NCI-H748 treated with DMSO at 0.1 percent for 48 hours (cell line): ENCODE results near the gene BOC.

ENCODE experiments used
- DNase-seq: peaks from one replicate; lab custom pipeline; 2025; lab: John Stamatoyannopoulos, UW

Gene BOC

GRCh38 chr3:113222451-113223086, 11.2 kb downstream of the BOC start:
- no peak for DNase-seq

GRCh38 chr3:113223475-113224281, 12.3 kb downstream of the BOC start:
- no peak for DNase-seq

GRCh38 chr3:113225286-113225685, 13.9 kb downstream of the BOC start:
- no peak for DNase-seq

GRCh38 chr3:113226491-113226890, 15.1 kb downstream of the BOC start:
- no peak for DNase-seq

- DNase-seq: no peak
Measured at GRCh38 chr3:113227146-113227545, 15.8 kb downstream of the BOC start.

- DNase-seq: no peak
Measured at GRCh38 chr3:113228498-113229286, 17.3 kb downstream of the BOC start.

- DNase-seq: no peak
Measured at GRCh38 chr3:113231391-113231790, 20.0 kb downstream of the BOC start.

- DNase-seq: no peak
Measured at GRCh38 chr3:113231827-113232253, 20.5 kb downstream of the BOC start.

GRCh38 chr3:113232342-113232741, 21.0 kb downstream of the BOC start:
- no peak for DNase-seq

- DNase-seq: no peak
Measured at GRCh38 chr3:113233497-113233896, 22.1 kb downstream of the BOC start.

- DNase-seq: no peak
Measured at GRCh38 chr3:113234028-113234427, 22.7 kb downstream of the BOC start.

GRCh38 chr3:113234688-113235260, 23.4 kb downstream of the BOC start:
- DNase-seq: no peak

GRCh38 chr3:113238503-113238902, 27.1 kb downstream of the BOC start:
- DNase-seq: no peak

GRCh38 chr3:113240841-113241240, 29.5 kb downstream of the BOC start:
- no peak for DNase-seq

- no peak for DNase-seq
Measured at GRCh38 chr3:113241292-113242095, 30.1 kb downstream of the BOC start.

GRCh38 chr3:113242096-113242581, 30.8 kb downstream of the BOC start:
- no peak for DNase-seq

GRCh38 chr3:113243071-113243470, 31.7 kb downstream of the BOC start:
- DNase-seq: no peak

GRCh38 chr3:113243846-113244245, 32.5 kb downstream of the BOC start:
- DNase-seq: no peak

- DNase-seq: no peak
Measured at GRCh38 chr3:113245761-113246161, 34.4 kb downstream of the BOC start.

- no peak for DNase-seq
Measured at GRCh38 chr3:113247068-113247467, 35.7 kb downstream of the BOC start.

- DNase-seq: no peak
Measured at GRCh38 chr3:113247675-113248458, 36.5 kb downstream of the BOC start.
